ENCODE data around the gene NDUFA8.

NDUFA8 gene

DNA sequence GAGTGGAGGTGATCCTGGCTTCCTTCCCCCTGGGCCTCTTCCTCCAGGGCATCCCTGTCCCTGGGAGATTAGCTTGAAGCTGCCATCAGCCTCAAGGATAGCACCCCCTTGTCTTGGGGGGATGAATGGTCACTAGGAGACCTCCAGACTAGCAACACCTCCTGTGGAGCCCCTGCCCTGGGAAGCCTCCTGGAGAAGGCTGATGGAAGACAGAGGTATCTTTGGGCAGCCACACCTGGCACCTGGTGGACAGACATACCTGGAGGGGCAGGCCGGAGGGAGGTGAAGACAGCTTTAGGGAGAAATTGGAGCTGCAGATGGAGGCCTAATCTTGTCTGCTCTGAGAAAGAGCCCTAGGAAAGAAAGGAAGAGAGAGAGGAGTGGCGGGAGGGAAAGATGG is 57.4 kb downstream of the NDUFA8 start:
- no peak for DNase-seq (ENCODE audit: low read depth in 4 of 4, low spot score in 1 of 4)

GRCh38 chr9:122100756-122101155 is 58.8 kb downstream of the NDUFA8 start:
- DNase-seq (ENCODE audit: low read depth in 4 of 4, low spot score in 1 of 4), result no peak

GRCh38 chr9:122099271-122099869 is 60.2 kb downstream of the NDUFA8 start:
- DNase-seq (ENCODE audit: low read depth in 4 of 4, low spot score in 1 of 4), result peak; percentile 60 to 80 (median 67)

- no peak for DNase-seq (ENCODE audit: low read depth in 4 of 4, low spot score in 1 of 4)
Measured at GRCh38 chr9:122097679-122098315, 61.8 kb downstream of the NDUFA8 start.

DNA sequence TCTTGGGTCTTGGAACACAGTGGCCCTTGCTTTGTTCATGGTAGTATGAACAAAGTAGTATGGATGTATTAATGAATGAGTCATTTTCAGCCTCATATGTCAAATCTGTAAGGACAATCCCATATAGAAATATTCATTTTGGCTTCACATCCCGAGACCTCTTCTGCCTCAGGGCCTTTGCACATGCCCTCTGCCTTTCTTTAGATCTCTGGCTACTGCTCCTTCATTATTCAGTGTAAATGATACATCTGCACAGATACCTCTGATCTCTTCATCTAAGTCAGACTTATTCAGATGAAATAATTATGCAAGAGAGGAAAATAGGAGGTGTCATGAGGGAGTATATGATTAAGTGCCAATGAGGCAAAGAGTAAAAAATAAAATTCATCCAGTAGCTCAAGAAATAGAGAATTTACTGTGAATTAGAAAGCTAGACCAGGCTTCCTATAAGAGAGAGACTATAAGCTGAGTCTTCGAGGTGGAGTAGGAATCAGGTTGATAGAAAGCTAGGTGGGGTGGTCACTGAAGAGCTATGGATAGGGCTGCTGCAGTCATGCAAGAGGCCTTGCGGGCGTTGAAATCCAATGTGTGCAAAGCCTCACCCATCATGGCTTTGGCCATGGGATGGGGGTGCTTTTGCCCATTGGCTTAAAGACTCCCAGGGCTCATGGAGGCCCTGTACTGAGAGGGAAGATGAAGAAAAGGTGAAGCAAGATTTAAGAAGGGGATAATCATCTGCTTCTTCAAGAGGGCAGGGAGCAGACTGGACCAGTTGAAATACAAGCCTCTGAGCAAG is 62.8 kb downstream of the NDUFA8 start:
- no peak for DNase-seq (ENCODE audit: low read depth in 4 of 4, low spot score in 1 of 4)

GRCh38 chr9:122095010-122095767 is 64.4 kb downstream of the NDUFA8 start:
- peak; percentile 14 to 42 (median 32) for DNase-seq (ENCODE audit: low read depth in 4 of 4, low spot score in 1 of 4)

Measured in stimulated activated CD4-positive, alpha-beta T cell treated with anti-CD3 and anti-CD28 coated beads, Interleukin-1b, Interleukin-23, amount 100 ng/mL, for 24 hours (primary cell).